ENCODE measurements around the gene SIM2. TPM values are rescaled to one million over a fixed set of nuclear protein-coding genes. Genes with fewer than 3 reads are reported as not detected.

The SIM2 gene
- total RNA-seq, 4 donors from 2014 or later = 0.47 to 2.3 TPM; not detected in 2

DNA sequence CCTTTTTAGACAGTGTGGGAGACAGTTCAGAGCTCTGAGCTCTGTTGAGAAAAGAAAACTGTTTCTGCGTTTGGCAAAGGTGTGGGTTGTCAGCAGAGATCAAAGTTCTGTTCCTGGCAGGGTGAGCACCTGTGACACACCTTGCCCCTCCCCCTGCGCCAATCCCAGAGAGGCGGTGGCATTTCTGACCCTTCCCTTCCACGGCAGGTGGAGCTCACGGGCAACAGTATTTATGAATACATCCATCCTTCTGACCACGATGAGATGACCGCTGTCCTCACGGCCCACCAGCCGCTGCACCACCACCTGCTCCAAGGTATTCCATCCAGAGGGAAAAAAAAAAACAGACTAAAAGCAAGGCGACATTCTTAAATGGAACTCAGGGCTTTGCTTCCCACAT is 20.7 kb downstream of the SIM2 start:
- no peak for ATAC-seq
- no peaks in the 10 kb centered on the region for H3K36me3 ChIP-seq
- TF ChIP-seq POLR2AphosphoS5 (IDR thresholded peaks at IDR 0.05) = no peak
- no peak for TF ChIP-seq EP300 (IDR thresholded peaks at IDR 0.05)
- TF ChIP-seq POLR2A (IDR thresholded peaks at IDR 0.05) = no peak
- TF ChIP-seq, protein P1, sequence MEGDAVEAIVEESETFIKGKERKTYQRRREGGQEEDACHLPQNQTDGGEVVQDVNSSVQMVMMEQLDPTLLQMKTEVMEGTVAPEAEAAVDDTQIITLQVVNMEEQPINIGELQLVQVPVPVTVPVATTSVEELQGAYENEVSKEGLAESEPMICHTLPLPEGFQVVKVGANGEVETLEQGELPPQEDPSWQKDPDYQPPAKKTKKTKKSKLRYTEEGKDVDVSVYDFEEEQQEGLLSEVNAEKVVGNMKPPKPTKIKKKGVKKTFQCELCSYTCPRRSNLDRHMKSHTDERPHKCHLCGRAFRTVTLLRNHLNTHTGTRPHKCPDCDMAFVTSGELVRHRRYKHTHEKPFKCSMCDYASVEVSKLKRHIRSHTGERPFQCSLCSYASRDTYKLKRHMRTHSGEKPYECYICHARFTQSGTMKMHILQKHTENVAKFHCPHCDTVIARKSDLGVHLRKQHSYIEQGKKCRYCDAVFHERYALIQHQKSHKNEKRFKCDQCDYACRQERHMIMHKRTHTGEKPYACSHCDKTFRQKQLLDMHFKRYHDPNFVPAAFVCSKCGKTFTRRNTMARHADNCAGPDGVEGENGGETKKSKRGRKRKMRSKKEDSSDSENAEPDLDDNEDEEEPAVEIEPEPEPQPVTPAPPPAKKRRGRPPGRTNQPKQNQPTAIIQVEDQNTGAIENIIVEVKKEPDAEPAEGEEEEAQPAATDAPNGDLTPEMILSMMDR (IDR thresholded peaks at IDR 0.05) = no peak
- WGBS, 2 donors (ENCODE audit: low coverage in 1 of 2) = 81 to 92% methylated on average over 5 to 10 of the region's 10 CpGs
- no peak overlapping the region for H3K27ac ChIP-seq
- no peaks in the 10 kb centered on the region for H3K9me3 ChIP-seq
- peaks cover 90% of the 10 kb centered on the region for H3K27me3 ChIP-seq
- H3K4me1 ChIP-seq = no peaks in the 10 kb centered on the region
- no peak overlapping the region for H3K4me3 ChIP-seq

DNA sequence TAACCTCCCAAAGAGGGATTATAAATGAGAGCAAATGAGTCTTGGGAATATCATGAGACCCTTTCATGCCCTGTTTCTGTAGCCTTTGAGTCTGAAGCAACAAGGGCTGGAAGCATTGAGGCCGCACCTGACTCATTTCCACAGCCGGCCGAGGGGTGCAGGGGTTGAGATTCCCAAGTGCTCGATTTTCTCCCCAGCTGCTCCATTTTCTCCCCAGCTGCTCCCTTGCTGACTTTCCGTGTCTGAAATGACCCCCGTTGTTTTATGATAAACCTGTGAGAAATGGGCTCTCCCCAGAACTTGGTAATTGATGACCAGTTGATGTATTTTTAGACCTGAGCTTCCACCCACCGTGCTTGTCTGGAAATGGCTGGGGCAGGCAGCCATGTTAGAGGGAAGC is 22.9 kb downstream of the SIM2 start:
- no peak for ATAC-seq
- 90% methylated on average over 2 of the region's 7 CpGs; no CpG with 5 or more reads in 1 of the 2 donors for WGBS, 2 donors (ENCODE audit: low coverage in 1 of 2)
- Histone ChIP-seq H3K4me3 (no peak overlapping the region), H3K9me3 (no peaks in the 10 kb centered on the region), H3K27me3 (peaks cover 70% of the 10 kb centered on the region), H3K27ac (no peak overlapping the region), H3K36me3 (no peaks in the 10 kb centered on the region), H3K4me1 (no peaks in the 10 kb centered on the region)
- TF ChIP-seq, protein P1 (IDR thresholded peaks at IDR 0.05) = no peak
- TF ChIP-seq EP300 (IDR thresholded peaks at IDR 0.05) = no peak
- TF ChIP-seq POLR2AphosphoS5 (IDR thresholded peaks at IDR 0.05) = no peak
- TF ChIP-seq POLR2A (IDR thresholded peaks at IDR 0.05) = no peak

DNA sequence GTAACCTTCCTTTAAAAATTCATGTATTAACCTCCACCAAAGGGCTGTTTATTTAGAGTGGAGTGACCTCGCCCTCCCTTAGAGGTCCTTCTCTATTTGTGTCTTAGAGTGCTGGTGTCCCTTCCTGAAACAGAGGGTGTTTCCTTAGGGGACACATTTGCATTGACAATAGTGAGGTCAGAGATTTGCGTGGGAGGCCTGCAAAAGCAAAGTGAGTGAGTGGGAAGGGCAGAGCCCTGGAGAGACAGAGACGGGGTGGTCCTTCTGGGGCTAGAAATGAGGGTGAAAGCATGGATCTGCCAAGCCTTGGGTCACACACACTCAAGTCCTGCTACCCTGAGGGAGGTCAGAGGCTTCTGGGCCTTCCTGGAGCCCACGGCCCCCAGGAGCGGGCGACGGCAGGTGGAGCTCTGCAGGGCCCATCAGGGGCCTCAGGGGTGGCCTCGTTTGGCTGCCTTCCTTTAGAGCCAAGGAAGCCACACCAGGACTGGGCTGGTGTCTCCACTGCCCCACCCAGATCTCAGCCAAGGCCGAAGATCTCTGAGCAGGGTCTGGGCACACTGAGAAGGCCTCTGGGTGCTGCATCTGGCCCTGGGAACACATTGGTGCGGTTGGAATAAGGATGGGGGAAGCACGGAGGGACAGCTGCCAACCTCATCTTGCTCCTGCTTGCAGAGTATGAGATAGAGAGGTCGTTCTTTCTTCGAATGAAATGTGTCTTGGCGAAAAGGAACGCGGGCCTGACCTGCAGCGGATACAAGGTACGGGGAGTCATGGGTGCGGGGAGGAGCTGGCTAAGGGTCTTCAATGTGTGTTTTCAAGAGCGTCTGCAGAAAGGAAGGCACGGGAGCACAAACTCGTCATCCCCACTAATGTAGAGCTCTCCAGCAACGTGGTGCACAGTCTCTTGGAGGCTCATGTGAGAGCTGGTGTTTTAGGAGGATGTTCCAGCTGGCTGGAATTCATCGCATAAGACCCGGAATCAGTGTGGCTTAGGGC is 23.8 kb downstream of the SIM2 start:
- no peaks in the 10 kb centered on the region for H3K36me3 ChIP-seq
- no peaks in the 10 kb centered on the region for H3K4me1 ChIP-seq
- 89 to 97% methylated on average over 9 to 13 of the region's 25 CpGs for WGBS, 2 donors (ENCODE audit: low coverage in 1 of 2)
- no peak overlapping the region for H3K27ac ChIP-seq
- no peaks in the 10 kb centered on the region for H3K9me3 ChIP-seq
- TF ChIP-seq EP300 (IDR thresholded peaks at IDR 0.05) (no peak), POLR2A (IDR thresholded peaks at IDR 0.05) (no peak), POLR2AphosphoS5 (IDR thresholded peaks at IDR 0.05) (no peak)
- TF ChIP-seq, protein P1 (IDR thresholded peaks at IDR 0.05) = no peak
- ATAC-seq = no peak
- peaks cover 68% of the 10 kb centered on the region for H3K27me3 ChIP-seq
- no peak overlapping the region for H3K4me3 ChIP-seq

DNA sequence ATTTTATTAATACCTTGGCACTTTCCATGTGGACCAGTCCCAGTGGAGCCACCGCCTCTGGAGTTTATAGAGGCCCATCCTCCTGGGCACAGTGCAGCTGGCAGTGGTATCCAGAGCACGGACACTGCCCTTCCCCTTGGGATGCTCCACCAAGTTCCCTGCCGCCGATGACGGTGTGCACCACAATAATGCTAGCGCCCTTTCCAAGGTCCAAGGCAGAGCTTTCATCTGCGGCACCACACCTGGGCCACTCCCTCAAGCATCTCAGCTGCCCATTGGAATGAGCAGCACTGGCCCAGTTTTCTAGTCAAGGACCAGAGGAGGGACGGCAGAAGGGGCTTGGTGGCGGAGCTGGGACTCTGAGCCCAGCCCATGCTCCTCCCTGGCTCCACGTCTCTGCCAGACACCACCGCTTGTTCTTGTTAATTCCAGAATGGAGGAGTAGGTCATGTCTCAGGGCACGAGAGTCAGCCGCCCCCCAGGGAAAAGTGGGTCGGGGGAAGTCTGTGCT is 24.5 kb downstream of the SIM2 start:
- peaks cover 66% of the 10 kb centered on the region for H3K27me3 ChIP-seq
- no peak overlapping the region for H3K27ac ChIP-seq
- H3K36me3 ChIP-seq = no peaks in the 10 kb centered on the region
- H3K9me3 ChIP-seq = no peaks in the 10 kb centered on the region
- no peak overlapping the region for H3K4me3 ChIP-seq
- no peak for ATAC-seq
- H3K4me1 ChIP-seq = no peaks in the 10 kb centered on the region
- 63% methylated on average over 4 of the region's 14 CpGs; no CpG with 5 or more reads in 1 of the 2 donors for WGBS, 2 donors (ENCODE audit: low coverage in 1 of 2)
- TF ChIP-seq POLR2A (IDR thresholded peaks at IDR 0.05) = no peak
- TF ChIP-seq, protein P1 (IDR thresholded peaks at IDR 0.05) = no peak
- TF ChIP-seq POLR2AphosphoS5 (IDR thresholded peaks at IDR 0.05) = no peak
- TF ChIP-seq EP300 (IDR thresholded peaks at IDR 0.05) = no peak

Data from gastroesophageal sphincter (tissue), 4 donors.